Mucosa of stomach (tissue), 1 donor: ENCODE results near the gene ASIC1.

Experiments used
- H3K27me3 ChIP-seq: one replicate; pipeline ENCODE4 v1.7.0; 2013; ENCODE audit warnings: mild to moderate bottlenecking, low read length; ENCODE audit not compliant: control insufficient read depth, insufficient read depth
- H3K36me3 ChIP-seq: one replicate; pipeline ENCODE4 v1.7.0; 2013; ENCODE audit warnings: low read length; ENCODE audit not compliant: control insufficient read depth, insufficient read depth
- H3K4me1 ChIP-seq: one replicate; pipeline ENCODE4 v1.7.0; 2013; ENCODE audit warnings: mild to moderate bottlenecking, low read length; ENCODE audit not compliant: control insufficient read depth, insufficient read depth
- H3K4me3 ChIP-seq: one replicate; pipeline ENCODE4 v1.7.0; 2013; ENCODE audit warnings: low read length
- H3K9ac ChIP-seq: one replicate; pipeline ENCODE4 v1.7.0; 2013; ENCODE audit warnings: mild to moderate bottlenecking, low read length, moderate library complexity
- H3K9me3 ChIP-seq: one replicate; pipeline ENCODE4 v1.7.0; 2013; ENCODE audit warnings: mild to moderate bottlenecking, low read length, moderate library complexity; ENCODE audit not compliant: control insufficient read depth
- donor health status: Pancreatic carcinoma.

ASIC1 gene

GRCh38 chr12:50055831-50056638 is 1.4 kb upstream of the ASIC1 start:
- H3K27me3 ChIP-seq = peaks cover 33% of the 10 kb centered on the region
- peaks cover 25% of the 10 kb centered on the region for H3K4me1 ChIP-seq
- peak overlapping the region; percentile 13 for H3K9ac ChIP-seq
- no peaks in the 10 kb centered on the region for H3K36me3 ChIP-seq
- no peaks in the 10 kb centered on the region for H3K9me3 ChIP-seq
- H3K4me3 ChIP-seq = no peak overlapping the region

DNA sequence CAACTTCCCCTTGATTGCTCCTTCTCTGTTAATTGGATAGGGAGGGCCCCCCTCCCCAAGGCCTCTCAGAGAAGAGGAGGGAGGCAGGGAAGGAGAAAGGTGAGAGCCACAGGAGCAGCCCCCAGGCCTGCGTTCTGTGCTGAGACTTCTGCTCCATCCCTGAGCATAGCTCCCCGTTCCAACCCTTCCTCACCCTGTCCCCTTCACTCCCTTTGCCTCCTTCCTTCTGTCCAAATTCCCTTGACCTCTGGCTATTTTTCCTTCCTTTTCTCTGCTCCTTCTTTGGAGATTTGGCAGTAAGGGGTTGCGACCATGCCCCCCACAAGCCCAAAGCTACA is 788 bp upstream of the ASIC1 start:
- peaks cover 19% of the 10 kb centered on the region for H3K4me1 ChIP-seq
- H3K4me3 ChIP-seq = no peak overlapping the region
- peaks cover 30% of the 10 kb centered on the region for H3K27me3 ChIP-seq
- no peaks in the 10 kb centered on the region for H3K9me3 ChIP-seq
- peak overlapping the region; percentile 27 for H3K9ac ChIP-seq
- no peaks in the 10 kb centered on the region for H3K36me3 ChIP-seq

- H3K9ac ChIP-seq = no peak overlapping the region
- no peaks in the 10 kb centered on the region for H3K36me3 ChIP-seq
- no peak overlapping the region for H3K4me3 ChIP-seq
- peaks cover 16% of the 10 kb centered on the region for H3K4me1 ChIP-seq
- no peaks in the 10 kb centered on the region for H3K9me3 ChIP-seq
- peaks cover 21% of the 10 kb centered on the region for H3K27me3 ChIP-seq
Observed at GRCh38 chr12:50057896-50058670, 687 bp downstream of the ASIC1 start.

GRCh38 chr12:50058743-50059312 is 1.4 kb downstream of the ASIC1 start:
- Histone ChIP-seq H3K36me3 (no peaks in the 10 kb centered on the region), H3K9me3 (no peaks in the 10 kb centered on the region), H3K4me3 (no peak overlapping the region), H3K9ac (no peak overlapping the region), H3K27me3 (peaks cover 21% of the 10 kb centered on the region), H3K4me1 (peaks cover 16% of the 10 kb centered on the region)

DNA sequence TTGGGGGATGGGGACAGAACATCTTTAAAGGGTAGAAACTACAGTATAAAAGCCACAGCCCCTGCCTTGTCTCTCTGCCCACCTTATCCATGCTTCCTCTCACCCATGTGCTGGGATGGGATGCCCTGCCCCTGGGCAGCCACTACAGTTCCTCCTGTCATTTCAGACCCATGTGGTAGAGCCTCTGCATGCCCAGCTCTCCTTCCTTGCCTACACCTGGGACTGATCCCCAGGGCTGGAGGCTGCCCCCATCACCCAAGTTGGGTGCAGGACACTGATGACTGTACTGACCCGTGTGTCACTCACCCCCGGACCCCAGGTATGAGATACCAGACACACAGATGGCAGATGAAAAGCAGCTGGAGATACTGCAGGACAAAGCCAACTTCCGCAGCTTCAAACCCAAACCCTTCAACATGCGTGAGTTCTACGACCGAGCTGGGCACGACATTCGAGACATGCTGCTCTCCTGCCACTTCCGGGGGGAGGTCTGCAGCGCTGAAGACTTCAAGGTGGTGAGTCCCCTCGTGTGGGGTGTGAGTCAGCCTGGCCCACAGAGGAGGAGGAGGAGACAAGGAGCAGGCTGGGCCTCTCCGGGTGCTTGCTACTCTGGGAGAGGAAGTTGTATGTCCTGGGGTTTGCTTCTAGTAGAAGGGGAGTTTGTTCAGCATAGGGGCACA is 2.2 kb downstream of the ASIC1 start:
- no peak overlapping the region for H3K9ac ChIP-seq
- H3K27me3 ChIP-seq = peaks cover 21% of the 10 kb centered on the region
- no peaks in the 10 kb centered on the region for H3K9me3 ChIP-seq
- H3K4me3 ChIP-seq = no peak overlapping the region
- H3K4me1 ChIP-seq = peaks cover 16% of the 10 kb centered on the region
- H3K36me3 ChIP-seq = no peaks in the 10 kb centered on the region

GRCh38 chr12:50060120-50060468 is 2.7 kb downstream of the ASIC1 start:
- Histone ChIP-seq H3K4me1 (peaks cover 16% of the 10 kb centered on the region), H3K9me3 (no peaks in the 10 kb centered on the region), H3K9ac (no peak overlapping the region), H3K4me3 (no peak overlapping the region), H3K36me3 (no peaks in the 10 kb centered on the region), H3K27me3 (peaks cover 21% of the 10 kb centered on the region)

DNA sequence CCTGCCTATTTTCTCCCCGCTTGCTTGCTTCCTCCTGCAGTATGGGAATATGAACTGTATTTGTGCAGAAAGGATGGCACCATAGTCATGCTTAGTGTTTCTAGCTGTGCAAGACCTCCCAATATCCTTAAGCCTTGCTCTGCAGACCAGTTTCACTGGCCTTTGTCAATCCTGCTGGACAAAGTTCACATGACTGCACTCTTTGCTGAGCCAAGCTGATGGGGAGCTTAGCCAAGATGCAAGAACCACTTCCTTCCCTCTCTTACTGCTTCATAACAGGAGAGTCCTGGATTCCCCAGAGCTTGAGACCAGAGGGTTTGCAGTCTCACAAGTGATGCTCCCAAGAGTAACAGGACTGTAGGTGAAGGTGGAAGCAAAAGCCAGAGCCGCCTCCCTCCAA is 3.8 kb downstream of the ASIC1 start:
- Histone ChIP-seq H3K36me3 (no peaks in the 10 kb centered on the region), H3K4me3 (no peak overlapping the region), H3K9ac (no peak overlapping the region), H3K4me1 (peaks cover 9% of the 10 kb centered on the region), H3K27me3 (peaks cover 19% of the 10 kb centered on the region), H3K9me3 (no peaks in the 10 kb centered on the region)

- H3K36me3 ChIP-seq = no peaks in the 10 kb centered on the region
- no peaks in the 10 kb centered on the region for H3K4me1 ChIP-seq
- H3K4me3 ChIP-seq = no peak overlapping the region
- H3K9me3 ChIP-seq = no peaks in the 10 kb centered on the region
- H3K9ac ChIP-seq = no peak overlapping the region
- H3K27me3 ChIP-seq = peaks cover 9% of the 10 kb centered on the region
Observed at GRCh38 chr12:50061946-50062686, 4.7 kb downstream of the ASIC1 start.

DNA sequence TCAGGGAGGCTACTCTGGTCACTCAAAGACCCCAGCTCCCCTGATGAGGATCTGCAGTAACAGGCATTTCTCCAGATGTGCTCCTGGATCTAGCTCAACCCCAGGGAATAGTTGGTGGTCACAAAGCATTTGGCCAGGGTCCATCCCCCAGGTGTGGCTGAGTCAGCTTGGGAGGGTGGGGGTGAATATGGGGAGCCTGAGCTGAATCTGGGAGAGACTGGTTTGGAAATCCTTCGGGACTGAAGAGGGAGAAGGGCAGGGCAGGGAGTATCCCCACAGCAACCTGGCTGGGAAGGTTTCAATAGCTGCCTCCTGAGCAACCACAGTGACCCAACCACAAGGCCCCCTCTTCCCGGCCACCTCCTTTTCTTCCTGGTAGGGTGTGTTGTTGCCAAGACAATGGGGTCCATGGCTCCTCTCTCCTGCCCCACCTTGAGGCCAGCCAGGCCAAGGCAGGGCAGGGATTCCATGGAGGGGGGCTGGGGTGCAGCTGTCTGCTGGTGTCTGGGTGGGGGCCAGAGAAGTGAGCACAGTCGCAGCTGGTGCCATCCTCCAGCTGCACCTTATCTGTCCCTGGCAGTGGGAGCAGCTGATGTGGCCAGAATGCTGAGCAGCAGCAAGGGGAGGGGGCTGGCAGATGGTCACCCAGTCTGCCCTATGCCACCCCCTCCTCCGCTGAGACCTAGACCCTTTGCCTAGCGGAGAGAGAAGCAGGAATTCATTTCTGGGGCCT is 5.5 kb downstream of the ASIC1 start:
- Histone ChIP-seq H3K9me3 (no peaks in the 10 kb centered on the region), H3K4me1 (no peaks in the 10 kb centered on the region), H3K36me3 (no peaks in the 10 kb centered on the region), H3K9ac (no peak overlapping the region), H3K4me3 (no peak overlapping the region), H3K27me3 (peaks cover 8% of the 10 kb centered on the region)

DNA sequence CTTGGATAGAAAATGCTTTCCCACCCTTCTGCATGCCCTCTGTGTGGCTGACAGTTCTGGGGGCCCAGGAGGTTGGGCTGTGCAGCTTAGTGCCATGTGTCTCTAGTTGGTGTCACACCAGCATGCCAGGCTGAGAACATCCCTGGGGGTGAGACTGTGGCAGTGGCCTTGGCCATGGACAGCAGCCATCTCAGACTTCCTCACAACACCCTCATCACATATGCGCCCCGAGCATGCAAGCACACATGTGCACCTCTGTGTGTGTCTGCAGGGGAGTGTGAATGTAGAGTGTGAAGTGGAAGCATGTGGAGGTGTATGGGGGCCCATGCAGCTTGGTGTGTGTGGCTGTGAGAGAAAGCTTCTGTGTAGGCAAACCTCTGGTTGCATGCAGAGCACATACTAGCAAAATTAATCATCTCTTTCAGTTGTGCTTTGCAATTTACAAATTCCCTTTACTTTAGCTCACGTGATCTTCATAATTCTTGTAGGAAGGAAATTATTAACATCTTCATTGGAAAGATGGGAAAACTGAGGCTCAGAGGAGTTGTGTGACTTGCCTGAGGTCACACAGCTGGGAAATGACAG is 8.4 kb downstream of the ASIC1 start:
- no peak overlapping the region for H3K4me3 ChIP-seq
- no peaks in the 10 kb centered on the region for H3K27me3 ChIP-seq
- H3K36me3 ChIP-seq = no peaks in the 10 kb centered on the region
- H3K9me3 ChIP-seq = no peaks in the 10 kb centered on the region
- peaks cover 7% of the 10 kb centered on the region for H3K4me1 ChIP-seq
- no peak overlapping the region for H3K9ac ChIP-seq

DNA sequence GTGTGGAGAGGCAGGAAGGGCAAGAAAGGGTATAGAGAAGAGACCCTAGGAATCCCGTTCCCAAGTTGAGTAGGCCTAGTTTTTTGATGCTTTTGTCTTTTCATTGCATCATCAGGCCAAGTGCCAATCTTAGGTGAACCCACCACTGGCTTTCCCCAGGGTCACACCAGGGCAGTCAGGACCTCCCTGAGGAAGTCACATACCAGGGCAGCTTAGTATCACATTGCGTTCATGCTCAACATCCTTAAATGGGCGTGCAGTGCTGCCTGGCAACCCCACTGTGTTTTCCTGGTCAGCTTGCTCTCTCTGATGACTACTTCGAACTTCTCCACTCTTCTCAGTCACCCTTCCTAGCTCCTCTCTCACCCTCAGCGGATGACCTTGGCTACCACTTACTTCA is 9.0 kb downstream of the ASIC1 start:
- H3K36me3 ChIP-seq = no peaks in the 10 kb centered on the region
- no peak overlapping the region for H3K9ac ChIP-seq
- H3K4me1 ChIP-seq = peaks cover 7% of the 10 kb centered on the region
- H3K9me3 ChIP-seq = no peaks in the 10 kb centered on the region
- H3K4me3 ChIP-seq = no peak overlapping the region
- H3K27me3 ChIP-seq = no peaks in the 10 kb centered on the region
